ENCODE data around the gene FIS1. TPM values are rescaled to one million over a fixed set of nuclear protein-coding genes. Genes with fewer than 3 reads are reported as not detected.

The FIS1 gene
- total RNA-seq, 1 experiment from 2014 or later: 124 TPM

DNA sequence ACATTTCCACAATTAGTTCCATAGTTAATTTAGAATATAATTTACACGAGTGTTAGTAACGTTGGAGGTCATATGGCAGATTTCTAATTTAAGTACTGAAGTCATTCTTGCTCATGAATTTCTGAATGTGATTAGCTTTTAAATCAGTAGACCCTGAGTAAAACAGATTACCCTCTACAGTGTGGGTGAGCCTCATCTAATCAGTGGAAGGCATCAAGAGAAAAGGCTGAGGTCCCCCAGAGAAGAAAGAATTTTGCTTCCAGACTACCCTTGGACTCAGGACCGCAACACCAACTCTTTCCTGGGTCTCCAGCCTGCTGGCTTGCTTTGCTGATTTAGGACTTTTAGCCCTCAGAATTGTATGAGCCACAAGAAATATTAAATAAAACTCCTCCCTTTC is 43.6 kb upstream of the FIS1 start:
- Histone ChIP-seq H3K79me1 (ENCODE audit: insufficient read depth, low read depth, low read length, poor library complexity, severe bottlenecking) (no peaks in the 10 kb centered on the region), H2BK20ac (ENCODE audit: low read depth, low read length, poor library complexity, severe bottlenecking) (no peak overlapping the region), H3K23ac (ENCODE audit: insufficient read length, low read depth, low read length) (no peak overlapping the region), H3K27me3 (ENCODE audit: insufficient read depth, low read length) (no peaks in the 10 kb centered on the region), H2AFZ (ENCODE audit: low read length) (no peak overlapping the region), H3K18ac (ENCODE audit: insufficient read length, low read depth, low read length) (no peak overlapping the region), H3T11ph (ENCODE audit: low read length) (no peak overlapping the region), H4K20me1 (ENCODE audit: control insufficient read depth, insufficient read depth, insufficient read length) (no peaks in the 10 kb centered on the region), H3K4me2 (ENCODE audit: insufficient read depth, insufficient read length, low read length) (no peak overlapping the region), H2AK5ac (ENCODE audit: insufficient read length, low read length) (no peak overlapping the region), H3K4me1 (ENCODE audit: insufficient read depth, low read length) (peaks cover 11% of the 10 kb centered on the region; the same call in 1 of the 2 replicates), H2BK5ac (ENCODE audit: insufficient read length, low read length) (no peak overlapping the region), H3K79me2 (ENCODE audit: insufficient read depth, low read length) (no peaks in the 10 kb centered on the region), H3K9me3 (ENCODE audit: control insufficient read depth, low read depth, low read length) (no peaks in the 10 kb centered on the region), H4K91ac (ENCODE audit: insufficient read length, low read depth, low read length) (no peak overlapping the region), H3K9ac (ENCODE audit: extremely low read depth, insufficient read length, low read length) (no peak overlapping the region), H2BK120ac (ENCODE audit: low read depth, low read length, poor library complexity, severe bottlenecking) (no peak overlapping the region), H3K14ac (ENCODE audit: insufficient read depth, low read length) (no peak overlapping the region), H3K56ac (ENCODE audit: insufficient read length, low read depth, low read length) (no peak overlapping the region), H2BK12ac (ENCODE audit: insufficient read length, low read depth, low read length) (no peak overlapping the region), H4K8ac (replicated peaks; ENCODE audit: insufficient read length, low read depth, low read length) (no peak overlapping the region), H2BK15ac (ENCODE audit: low read depth, low read length) (no peak overlapping the region), H3K4ac (ENCODE audit: low read depth, low read length) (no peak overlapping the region), H4K5ac (ENCODE audit: insufficient read length, low read depth, low read length) (no peak overlapping the region), H3K27ac (ENCODE audit: insufficient read length, low read depth, low read length) (no peak overlapping the region), H3K23me2 (ENCODE audit: insufficient read length, low read depth, low read length, poor library complexity, severe bottlenecking) (no peaks in the 10 kb centered on the region)
- peaks cover 35 to 48% of the 10 kb centered on the region in 2 experiments for H3K4me1 Mint-ChIP-seq
- TF ChIP-seq, protein P1, sequence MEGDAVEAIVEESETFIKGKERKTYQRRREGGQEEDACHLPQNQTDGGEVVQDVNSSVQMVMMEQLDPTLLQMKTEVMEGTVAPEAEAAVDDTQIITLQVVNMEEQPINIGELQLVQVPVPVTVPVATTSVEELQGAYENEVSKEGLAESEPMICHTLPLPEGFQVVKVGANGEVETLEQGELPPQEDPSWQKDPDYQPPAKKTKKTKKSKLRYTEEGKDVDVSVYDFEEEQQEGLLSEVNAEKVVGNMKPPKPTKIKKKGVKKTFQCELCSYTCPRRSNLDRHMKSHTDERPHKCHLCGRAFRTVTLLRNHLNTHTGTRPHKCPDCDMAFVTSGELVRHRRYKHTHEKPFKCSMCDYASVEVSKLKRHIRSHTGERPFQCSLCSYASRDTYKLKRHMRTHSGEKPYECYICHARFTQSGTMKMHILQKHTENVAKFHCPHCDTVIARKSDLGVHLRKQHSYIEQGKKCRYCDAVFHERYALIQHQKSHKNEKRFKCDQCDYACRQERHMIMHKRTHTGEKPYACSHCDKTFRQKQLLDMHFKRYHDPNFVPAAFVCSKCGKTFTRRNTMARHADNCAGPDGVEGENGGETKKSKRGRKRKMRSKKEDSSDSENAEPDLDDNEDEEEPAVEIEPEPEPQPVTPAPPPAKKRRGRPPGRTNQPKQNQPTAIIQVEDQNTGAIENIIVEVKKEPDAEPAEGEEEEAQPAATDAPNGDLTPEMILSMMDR (conservative IDR thresholded peaks at IDR 0.05): no peak
- H3K27ac Mint-ChIP-seq: no peak overlapping the region
- no peaks in the 10 kb centered on the region for H3K27me3 Mint-ChIP-seq (ENCODE audit: low read depth)
- peaks cover 0 to 5% (median 2%) of the 10 kb centered on the region in 3 experiments; a peak in 4 of 7 replicates for H3K36me3 Mint-ChIP-seq (ENCODE audit: insufficient read depth in 1 of 3, low read depth in 3 of 3)
- no peak overlapping the region for H3K4me3 Mint-ChIP-seq
- no CpG with 5 or more reads among the region's 3 CpGs for WGBS (ENCODE audit: extremely low coverage, insufficient read length, low lambda C conversion rate)
- H3K9me3 Mint-ChIP-seq: no peaks in the 10 kb centered on the region
- no peak for DNase-seq

Data from H9 (cell line).